ENCODE results near the gene ABHD8. TPM values are rescaled to one million over a fixed set of nuclear protein-coding genes. Genes with fewer than 3 reads are reported as not detected.
A peak's percentile ranks its signal among the peaks of the same experiment; 100 is the strongest.

ABHD8 gene
- total RNA-seq, 2 donors from 2014 or later: 6.5 to 6.8 TPM

DNA sequence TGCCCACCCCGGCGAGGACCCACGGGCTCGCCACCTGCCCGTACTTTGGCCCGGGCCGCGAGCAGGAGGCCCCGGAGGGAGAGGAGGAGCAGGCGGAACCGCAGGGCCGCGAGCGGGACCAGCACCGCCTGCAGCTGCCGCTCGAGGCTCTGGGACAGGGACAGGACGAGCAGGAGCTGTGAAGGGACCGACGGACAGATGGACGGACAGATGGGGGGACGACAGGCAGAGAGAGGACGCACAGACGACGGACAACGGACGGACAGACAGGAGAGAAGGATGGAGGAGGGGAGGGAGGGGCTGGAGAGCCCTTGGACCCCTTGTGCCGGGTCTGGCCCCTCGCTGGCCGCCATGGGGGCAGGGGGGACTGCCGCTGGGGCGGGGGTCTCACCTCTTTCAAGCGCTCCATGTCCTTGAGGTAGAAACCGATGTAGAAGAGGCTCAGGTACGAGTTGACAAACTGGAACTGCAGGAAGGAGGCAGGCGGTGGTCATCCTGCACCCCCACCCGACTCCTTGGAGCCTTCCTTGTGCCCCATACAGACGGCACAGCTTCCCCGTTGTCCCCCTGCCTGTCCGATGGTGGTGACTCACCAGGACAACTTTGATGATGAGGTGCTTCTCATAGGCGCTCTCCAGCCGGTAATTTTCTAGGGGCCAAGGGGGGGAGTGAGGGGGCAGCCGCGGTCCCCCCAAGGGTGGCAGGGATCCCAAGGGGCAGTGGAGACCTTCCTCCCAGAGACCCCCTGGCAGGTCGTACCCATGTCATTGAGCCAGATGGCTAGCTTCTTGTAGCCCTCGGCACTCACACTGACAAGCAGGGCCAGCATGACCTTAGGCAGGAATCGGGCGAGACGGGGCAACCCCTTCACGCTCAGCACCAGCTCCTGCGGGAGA is 26.4 kb upstream of the ABHD8 start:
- Mint-ChIP-seq H3K27ac (no peak overlapping the region), H3K4me3 (no peak overlapping the region), H3K27me3 (no peaks in the 10 kb centered on the region), H3K4me1 (ENCODE audit: low read depth in 2 of 2) (peaks cover 12 to 15% of the 10 kb centered on the region in 2 donors), H3K9me3 (no peaks in the 10 kb centered on the region), H3K36me3 (no peaks in the 10 kb centered on the region)
- no peak for ATAC-seq
- no peak for DNase-seq (ENCODE audit: low spot score)

GRCh38 chr19:17328517-17329365 is 25.5 kb upstream of the ABHD8 start:
- Mint-ChIP-seq H3K27me3 (no peaks in the 10 kb centered on the region), H3K4me1 (ENCODE audit: low read depth in 2 of 2) (peaks cover 8 to 11% of the 10 kb centered on the region in 2 donors), H3K4me3 (peak overlapping the region; percentile 42), H3K9me3 (no peaks in the 10 kb centered on the region), H3K27ac (no peak overlapping the region), H3K36me3 (no peaks in the 10 kb centered on the region)
- DNase-seq (ENCODE audit: low spot score): no peak
- peak; percentile 1 to 41 for ATAC-seq

DNA sequence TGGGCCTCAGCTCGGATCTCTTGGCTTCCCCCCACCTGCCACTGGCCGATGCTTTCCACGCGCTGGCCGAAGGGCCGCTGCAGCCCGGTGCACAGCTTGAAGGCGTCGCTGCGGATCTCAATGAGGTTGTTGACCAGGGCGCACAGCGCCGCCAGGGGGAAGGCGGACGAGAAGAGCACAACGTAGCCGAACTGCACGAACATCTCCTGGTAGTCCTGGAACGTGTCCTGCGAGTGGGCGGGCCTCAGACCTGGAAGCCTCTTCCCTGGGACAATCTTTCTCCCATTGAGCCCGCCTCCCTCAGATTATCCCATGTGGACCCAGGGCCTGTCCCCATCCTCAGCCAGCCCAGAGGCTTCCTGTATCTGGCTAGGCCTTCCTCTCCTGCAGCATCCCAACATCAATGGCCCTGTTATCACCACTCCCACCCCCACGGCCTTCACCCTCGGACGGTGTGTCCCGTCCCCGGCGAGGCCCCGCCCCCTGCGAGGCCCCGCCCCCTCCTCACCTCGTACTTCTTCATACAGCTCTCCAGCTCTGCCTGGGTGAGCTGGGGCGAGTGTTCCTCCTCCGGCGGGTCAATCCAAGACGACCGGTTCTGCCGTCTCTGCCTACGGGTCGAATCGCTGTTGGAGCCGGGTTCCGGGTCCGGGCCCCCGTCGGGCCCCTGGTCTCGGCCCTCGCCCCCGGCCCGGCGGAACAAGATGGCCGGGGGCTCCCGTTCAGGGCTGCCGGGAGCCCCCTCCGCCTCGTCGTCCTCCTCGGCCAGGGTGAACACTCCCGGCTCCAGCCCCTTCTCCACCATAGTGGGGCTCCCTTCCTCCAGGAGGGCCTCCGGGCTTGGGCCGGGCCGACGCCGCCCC is 24.7 kb upstream of the ABHD8 start:
- no peak for DNase-seq (ENCODE audit: low spot score)
- Mint-ChIP-seq H3K27me3 (no peaks in the 10 kb centered on the region), H3K9me3 (no peaks in the 10 kb centered on the region), H3K27ac (no peak overlapping the region), H3K36me3 (no peaks in the 10 kb centered on the region), H3K4me3 (peak overlapping the region; percentile 69), H3K4me1 (ENCODE audit: low read depth in 2 of 2) (peaks cover 3 to 6% of the 10 kb centered on the region in 2 donors)
- ATAC-seq: peak; percentile 74 to 76

- ATAC-seq: no peak
- Mint-ChIP-seq H3K9me3 (no peaks in the 10 kb centered on the region), H3K4me1 (ENCODE audit: low read depth in 2 of 2) (peaks cover 0 to 9% of the 10 kb centered on the region in 2 donors), H3K27me3 (no peaks in the 10 kb centered on the region), H3K36me3 (no peaks in the 10 kb centered on the region), H3K4me3 (no peak overlapping the region), H3K27ac (no peak overlapping the region)
- no peak for DNase-seq (ENCODE audit: low spot score)
These were observed 23.9 kb upstream of the ABHD8 start for GRCh38 chr19:17327068-17327653.

- peaks cover 0 to 9% of the 10 kb centered on the region in 2 donors for H3K4me1 Mint-ChIP-seq (ENCODE audit: low read depth in 2 of 2)
- no peak overlapping the region for H3K27ac Mint-ChIP-seq
- no peak for DNase-seq (ENCODE audit: low spot score)
- no peak overlapping the region for H3K4me3 Mint-ChIP-seq
- no peak for ATAC-seq
- no peaks in the 10 kb centered on the region for H3K27me3 Mint-ChIP-seq
- H3K36me3 Mint-ChIP-seq: no peaks in the 10 kb centered on the region
- no peaks in the 10 kb centered on the region for H3K9me3 Mint-ChIP-seq
These were observed 23.4 kb upstream of the ABHD8 start for GRCh38 chr19:17326595-17326966.

- no peak overlapping the region for H3K27ac Mint-ChIP-seq
- no peak for ATAC-seq
- H3K27me3 Mint-ChIP-seq: no peaks in the 10 kb centered on the region
- H3K4me1 Mint-ChIP-seq (ENCODE audit: low read depth in 2 of 2): peaks cover 0 to 9% of the 10 kb centered on the region in 2 donors
- DNase-seq (ENCODE audit: low spot score): no peak
- H3K36me3 Mint-ChIP-seq: no peaks in the 10 kb centered on the region
- no peak overlapping the region for H3K4me3 Mint-ChIP-seq
- no peaks in the 10 kb centered on the region for H3K9me3 Mint-ChIP-seq
These were observed 22.8 kb upstream of the ABHD8 start for GRCh38 chr19:17325881-17326594.

DNA sequence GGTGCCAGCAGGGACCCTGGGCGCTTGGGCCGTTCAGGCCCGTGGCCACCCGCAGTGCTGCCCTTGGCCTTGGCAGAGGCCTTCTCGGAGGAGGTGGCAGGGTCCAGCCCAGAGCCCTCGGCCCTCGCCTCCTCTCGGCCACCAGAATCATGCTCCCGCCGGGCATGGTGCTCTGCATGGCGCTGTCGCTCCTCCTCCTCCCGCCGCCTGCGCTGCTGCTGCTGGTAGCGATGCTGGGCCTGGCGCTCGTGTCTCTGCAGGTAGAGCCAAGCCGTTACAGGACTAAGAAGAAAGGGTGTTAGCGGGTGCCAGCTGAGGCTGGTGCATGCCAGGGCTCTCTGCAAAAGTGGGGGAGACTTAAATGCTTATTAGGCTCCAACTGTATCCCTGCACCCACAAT is 21.9 kb upstream of the ABHD8 start:
- Mint-ChIP-seq H3K4me3 (no peak overlapping the region), H3K36me3 (no peaks in the 10 kb centered on the region), H3K9me3 (no peaks in the 10 kb centered on the region), H3K4me1 (ENCODE audit: low read depth in 2 of 2) (peaks cover 0 to 6% of the 10 kb centered on the region in 2 donors), H3K27ac (no peak overlapping the region), H3K27me3 (no peaks in the 10 kb centered on the region)
- DNase-seq (ENCODE audit: low spot score) (no peak), ATAC-seq (no peak)

DNA sequence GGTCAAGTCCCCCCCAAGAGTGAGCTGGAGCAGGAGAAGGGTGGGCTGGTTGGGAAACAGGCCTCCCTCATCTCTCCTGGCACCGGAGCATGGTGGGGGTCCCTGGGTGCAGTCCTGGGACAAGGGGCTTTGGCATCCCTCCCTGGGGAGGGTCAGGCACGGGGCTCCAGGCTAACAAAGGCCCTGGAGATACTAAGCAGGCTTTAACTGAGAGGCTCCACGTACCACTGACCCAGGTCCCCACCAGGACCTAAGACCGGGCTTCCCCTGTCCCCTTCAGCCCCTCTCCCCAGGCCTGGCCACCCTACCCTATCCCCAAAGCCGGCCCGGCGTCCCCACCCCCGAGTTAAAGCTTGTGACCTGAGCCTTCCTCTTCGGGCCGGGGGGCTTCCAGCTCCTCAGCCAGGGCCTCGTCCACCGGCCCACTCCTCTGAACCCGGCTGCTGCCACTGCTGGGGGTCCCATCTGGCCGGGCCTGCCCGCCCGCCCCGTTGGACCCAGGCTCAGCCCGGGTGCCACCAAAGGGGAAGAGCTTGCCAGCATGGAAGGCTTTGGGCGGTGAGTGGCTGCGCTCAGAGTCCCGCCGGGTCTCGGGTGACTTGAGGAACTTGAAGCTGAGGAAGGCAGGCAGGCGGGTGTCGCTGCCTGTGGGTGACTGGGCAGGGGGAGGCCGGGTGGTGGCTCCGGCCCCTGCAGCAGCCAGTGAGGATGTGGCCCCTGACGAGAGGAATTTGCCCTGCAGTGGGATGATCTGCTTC is 21.3 kb upstream of the ABHD8 start:
- H3K27me3 Mint-ChIP-seq: no peaks in the 10 kb centered on the region
- ATAC-seq (no peak), DNase-seq (ENCODE audit: low spot score) (no peak)
- H3K4me1 Mint-ChIP-seq (ENCODE audit: low read depth in 2 of 2): peaks cover 0 to 8% of the 10 kb centered on the region in 2 donors
- H3K36me3 Mint-ChIP-seq: no peaks in the 10 kb centered on the region
- no peak overlapping the region for H3K27ac Mint-ChIP-seq
- H3K9me3 Mint-ChIP-seq: no peaks in the 10 kb centered on the region
- H3K4me3 Mint-ChIP-seq: no peak overlapping the region

DNA sequence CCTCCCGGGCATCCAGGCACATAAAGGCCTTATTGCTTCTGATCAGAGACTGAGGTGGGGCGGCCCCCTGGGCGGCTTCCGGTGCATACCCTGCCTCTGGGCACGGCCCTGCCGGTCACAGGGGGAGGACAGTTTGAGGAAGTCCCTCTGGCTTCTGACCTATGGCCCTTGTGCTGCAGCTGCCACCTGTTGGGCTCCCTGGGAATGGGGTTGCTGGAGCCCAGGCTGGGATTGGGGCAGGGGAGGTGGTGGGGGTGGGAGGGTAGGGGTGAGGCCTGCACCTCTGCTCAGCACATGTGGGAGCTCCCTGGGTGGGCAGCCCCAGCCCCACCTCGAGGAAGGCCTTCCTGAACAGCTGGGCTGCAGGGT is 20.7 kb upstream of the ABHD8 start:
- Mint-ChIP-seq H3K4me1 (ENCODE audit: low read depth in 2 of 2) (peaks cover 0 to 8% of the 10 kb centered on the region in 2 donors), H3K27ac (no peak overlapping the region), H3K27me3 (no peaks in the 10 kb centered on the region), H3K9me3 (no peaks in the 10 kb centered on the region), H3K36me3 (no peaks in the 10 kb centered on the region), H3K4me3 (no peak overlapping the region)
- DNase-seq (ENCODE audit: low spot score) (no peak), ATAC-seq (peak in 1 of 2 donors; percentile 26)

DNA sequence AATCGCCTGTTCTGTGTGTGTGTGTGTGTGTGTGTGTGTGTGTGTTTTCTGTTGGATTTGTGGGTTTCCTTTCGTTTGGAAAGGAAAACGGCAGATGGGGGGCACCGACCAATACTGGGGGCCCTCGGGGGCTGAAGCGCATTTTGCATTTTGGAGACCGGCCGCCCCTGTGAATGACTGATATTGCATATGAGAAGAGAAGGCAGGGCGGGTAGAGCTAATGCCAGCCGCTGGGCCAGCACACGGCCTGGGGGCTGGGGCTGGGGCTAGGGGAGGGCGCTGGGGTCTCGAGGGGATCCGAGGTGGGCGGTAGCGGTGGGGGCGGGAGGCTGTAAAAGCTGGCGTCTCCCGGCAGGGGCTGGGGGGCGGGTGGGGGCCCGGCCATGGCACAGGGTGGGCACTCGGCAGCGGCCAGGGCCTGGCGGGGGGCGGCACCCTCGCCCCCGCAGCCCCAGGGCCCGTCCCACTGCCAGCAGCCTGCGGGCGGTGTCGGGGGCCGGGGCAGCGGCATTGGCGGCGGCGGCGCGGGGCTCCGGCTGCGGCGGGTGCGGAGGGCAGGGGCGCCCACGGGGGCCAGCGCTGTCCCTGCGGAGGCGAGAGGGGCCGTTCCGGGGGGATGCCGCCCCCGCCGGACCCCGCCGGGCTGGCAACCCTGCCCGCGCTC is 20.2 kb upstream of the ABHD8 start:
- Mint-ChIP-seq H3K9me3 (no peaks in the 10 kb centered on the region), H3K27me3 (no peaks in the 10 kb centered on the region), H3K4me3 (no peak overlapping the region), H3K36me3 (no peaks in the 10 kb centered on the region), H3K27ac (no peak overlapping the region), H3K4me1 (ENCODE audit: low read depth in 2 of 2) (peaks cover 0 to 8% of the 10 kb centered on the region in 2 donors)
- ATAC-seq (peak in 1 of 2 donors; percentile 1), DNase-seq (ENCODE audit: low spot score) (no peak)

DNA sequence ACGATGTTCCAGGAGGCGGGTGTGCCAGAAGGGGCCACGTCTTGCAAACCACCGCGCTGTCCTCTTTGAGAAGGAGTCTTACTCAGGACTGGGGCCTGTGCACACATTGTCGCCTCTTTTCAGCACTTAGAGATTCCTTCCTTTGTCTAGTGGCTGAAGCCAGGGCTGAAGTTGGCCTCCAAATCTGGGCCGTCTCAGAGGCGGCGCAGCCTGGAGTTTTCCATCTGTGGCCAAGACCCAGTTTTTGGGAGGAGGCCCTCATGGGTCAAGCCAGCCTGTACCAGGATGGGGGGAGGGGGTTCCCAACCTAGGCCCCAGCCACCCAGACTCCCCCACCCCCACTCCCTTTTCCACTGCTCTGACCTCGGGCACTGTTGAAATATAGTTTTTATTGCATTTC is 19.6 kb upstream of the ABHD8 start:
- Mint-ChIP-seq H3K36me3 (no peaks in the 10 kb centered on the region), H3K27ac (no peak overlapping the region), H3K9me3 (no peaks in the 10 kb centered on the region), H3K4me1 (ENCODE audit: low read depth in 2 of 2) (peaks cover 0 to 8% of the 10 kb centered on the region in 2 donors), H3K27me3 (no peaks in the 10 kb centered on the region), H3K4me3 (no peak overlapping the region)
- no peak for ATAC-seq
- DNase-seq (ENCODE audit: low spot score): no peak

All from natural killer cell treated with Interleukin-12 subunit alpha and Interleukin-12 subunit beta and Interleukin-15 and Interleukin-18, amount 100 ng/mL, for 72 hours (primary cell).